GM19351 (cell line): ENCODE data around the gene CLDN18.
A peak's percentile ranks its signal among the peaks of the same experiment; 100 is the strongest.

ENCODE experiments used
- ATAC-seq: cut with Tn5 transposase; IDR thresholded peaks from one replicate; pipeline ENCODE4 v1.9.1; 2021; ENCODE audit warnings: mild to moderate bottlenecking, moderate library complexity; ENCODE audit not compliant: unreplicated experiment

The CLDN18 gene

DNA sequence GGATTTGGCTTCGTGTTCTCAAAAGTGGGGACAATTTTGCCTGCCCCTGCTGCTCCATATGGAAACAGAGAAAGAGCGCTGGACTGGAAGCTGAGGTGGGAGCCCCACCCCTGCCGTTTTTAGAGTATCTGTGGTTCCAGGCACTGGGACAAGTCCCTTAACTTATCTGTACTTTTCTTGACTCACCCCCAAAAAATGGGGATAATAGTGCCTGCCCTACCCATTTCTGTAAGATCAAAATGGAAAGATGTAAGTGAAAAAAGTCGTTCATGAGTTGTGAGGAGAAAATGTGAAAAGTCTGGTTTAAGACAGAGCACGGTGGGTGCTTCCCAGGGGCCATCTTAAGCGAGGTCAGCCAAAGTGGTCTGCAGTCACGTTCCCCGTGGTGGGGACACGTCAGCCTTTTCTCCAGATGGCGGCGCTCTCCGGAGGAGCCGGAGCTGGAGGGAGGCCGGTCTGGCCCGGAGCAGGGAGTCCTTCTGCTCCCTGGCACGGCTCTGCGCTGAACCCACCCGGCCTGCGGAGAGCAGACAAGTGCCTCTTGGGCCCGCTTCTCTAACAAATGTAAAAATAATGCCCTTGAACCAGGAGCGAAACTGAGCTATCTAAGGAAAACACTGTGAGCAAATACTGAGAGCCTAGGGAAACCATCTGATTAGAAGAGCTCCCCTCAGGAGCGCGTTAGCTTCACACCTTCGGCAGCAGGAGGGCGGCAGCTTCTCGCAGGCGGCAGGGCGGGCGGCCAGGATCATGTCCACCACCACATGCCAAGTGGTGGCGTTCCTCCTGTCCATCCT lies at the start of gene CLDN18:
Gene CLDN18 (plus strand): TSS at position 690 of the 797 bp plus-strand sequence. CDS start 61 bp downstream, at position 751.
- ATAC-seq, result no peak

- no peak for ATAC-seq
Measured at GRCh38 chr3:137962251-137962650, 47.7 kb upstream of the CLDN18 start.

DNA sequence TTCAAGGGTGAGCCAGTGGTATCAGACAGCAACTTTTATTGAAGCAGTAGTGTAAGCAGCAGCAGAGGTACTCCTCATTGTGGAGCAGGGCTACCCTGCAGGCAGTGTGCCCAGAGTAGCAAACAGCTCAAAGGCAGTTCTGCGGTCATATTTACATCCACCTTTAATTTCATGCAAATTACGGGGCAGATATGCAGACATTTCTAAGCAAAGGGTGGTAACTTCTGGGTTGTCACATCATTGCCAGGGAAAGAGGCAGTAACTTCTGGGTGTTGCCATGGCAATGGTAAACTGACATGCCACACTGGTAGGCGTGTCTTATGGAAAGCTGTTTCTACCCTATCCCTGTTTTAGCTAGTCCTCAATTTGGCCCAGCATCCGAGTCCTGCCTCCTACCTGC lies 46.5 kb upstream of the CLDN18 start:
- no peak for ATAC-seq

GRCh38 chr3:137970914-137971831 lies 38.8 kb upstream of the CLDN18 start:
- ATAC-seq, result peak; percentile 98

GRCh38 chr3:137972396-137972795 lies 37.6 kb upstream of the CLDN18 start:
- no peak for ATAC-seq

DNA sequence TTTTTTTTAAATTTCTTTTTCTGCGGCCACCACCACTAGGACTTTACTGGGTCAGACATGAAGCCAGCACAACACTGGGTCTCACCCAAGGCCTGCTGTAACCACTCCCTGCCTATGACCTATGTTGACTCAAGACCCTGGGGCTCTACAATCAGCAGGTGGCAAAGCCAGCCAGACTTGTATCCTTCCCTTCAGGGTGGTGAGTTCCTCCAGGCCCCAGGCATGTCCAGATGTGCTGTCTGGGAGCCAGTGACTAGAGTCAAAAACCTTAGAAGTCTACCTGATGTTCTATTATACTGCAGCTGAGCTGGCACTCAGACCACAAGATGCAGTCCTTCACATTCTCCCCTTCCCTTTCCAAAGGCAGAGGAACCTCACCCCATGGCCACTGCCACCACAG lies 31.6 kb upstream of the CLDN18 start:
- ATAC-seq, result no peak

DNA sequence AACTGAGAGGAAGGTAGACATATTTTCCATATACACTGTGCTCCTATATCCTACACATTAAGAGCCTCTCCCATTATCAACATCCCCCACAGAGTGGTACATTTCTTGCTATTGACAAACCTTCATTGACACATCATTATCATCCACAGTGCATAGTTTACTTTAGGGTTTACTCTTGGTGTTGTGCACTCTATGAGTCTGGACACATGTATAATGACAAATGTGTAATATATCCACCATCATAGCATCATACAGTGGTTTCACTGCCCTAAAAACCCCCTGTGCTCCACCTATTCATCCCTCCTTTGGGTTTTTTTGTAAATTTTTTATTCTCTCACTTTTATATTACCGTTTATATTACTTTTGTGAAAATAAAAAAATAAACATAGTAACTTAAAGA lies 22.2 kb upstream of the CLDN18 start:
- ATAC-seq, result peak; percentile 25

GRCh38 chr3:137988152-137988551 lies 21.8 kb upstream of the CLDN18 start:
- peak; percentile 68 for ATAC-seq

DNA sequence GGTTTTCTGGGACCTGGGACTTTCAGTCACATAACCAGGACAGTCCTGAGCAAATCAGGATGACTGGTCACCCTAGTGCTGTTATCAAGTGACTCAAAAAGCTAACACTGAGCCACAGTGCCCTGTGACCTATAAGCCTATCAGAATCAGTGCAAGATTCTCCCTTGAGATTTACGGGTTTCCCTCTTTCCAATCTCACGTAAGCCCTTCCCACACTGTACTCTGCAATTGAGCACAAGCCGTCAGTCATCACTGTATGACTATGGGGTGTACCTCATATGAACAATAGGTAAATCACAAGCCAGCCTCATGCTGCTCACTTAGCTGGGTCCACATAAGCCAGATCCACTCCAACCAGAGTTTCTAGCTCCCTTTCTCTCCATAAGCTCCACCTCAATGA lies 21.0 kb upstream of the CLDN18 start:
- peak; percentile 59 for ATAC-seq

DNA sequence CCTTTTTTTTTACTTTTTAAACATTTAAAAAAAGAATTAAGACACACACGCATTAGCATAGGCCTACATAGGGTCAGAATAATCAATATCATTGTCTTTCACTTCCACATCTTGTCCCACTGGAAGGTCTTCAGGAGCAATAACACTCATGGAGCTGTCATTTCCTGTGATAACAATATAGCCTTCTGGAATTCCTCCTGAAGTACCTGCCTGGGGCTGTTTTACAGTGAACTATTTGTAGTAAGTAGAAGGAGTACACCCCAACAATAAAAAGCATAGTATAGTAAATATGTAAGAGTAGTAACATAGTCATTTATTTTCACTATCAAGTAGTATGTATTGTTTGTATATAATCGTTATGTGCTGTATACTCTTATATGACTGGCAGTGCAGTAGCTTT lies 19.5 kb upstream of the CLDN18 start:
- no peak for ATAC-seq

DNA sequence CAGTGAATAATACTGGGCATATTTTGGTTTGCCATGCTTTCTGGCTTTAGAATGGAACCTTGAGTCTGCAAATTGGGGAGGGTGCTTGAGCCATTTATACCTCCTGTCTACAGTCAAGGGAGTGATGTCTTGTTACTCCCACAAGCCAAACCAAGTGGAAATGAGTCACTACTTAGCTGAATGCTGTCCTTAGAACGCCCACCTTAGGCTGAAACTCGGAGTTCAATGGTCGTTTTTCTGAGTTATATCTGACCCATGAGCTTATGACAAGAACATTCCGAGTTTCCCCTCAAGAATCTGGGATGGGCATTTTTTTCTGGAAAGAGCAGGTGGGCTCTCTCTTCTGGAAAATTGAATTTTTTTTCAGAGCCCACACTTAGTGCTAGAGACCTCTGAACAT lies 17.4 kb upstream of the CLDN18 start:
- ATAC-seq, result no peak

GRCh38 chr3:137998121-137999042 lies 11.6 kb upstream of the CLDN18 start:
- no peak for ATAC-seq

DNA sequence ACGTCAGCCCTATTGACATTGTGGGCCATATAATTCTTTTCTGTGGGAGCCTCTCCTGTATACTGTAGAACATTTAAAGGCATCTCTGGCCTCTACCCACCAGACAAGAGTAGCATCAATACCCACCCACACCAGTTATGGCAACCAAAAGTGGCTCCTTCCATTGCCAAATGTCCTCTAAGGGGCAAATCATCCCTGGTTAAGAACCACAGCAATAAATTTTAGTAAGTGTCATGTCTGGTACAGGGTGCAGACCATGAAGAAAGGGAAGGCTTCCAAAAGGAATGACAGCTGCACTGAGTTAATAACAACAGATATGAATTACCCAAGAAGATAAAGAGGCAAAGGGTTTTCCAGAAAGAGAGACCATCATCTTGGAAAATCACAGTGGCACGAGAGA lies 6.9 kb upstream of the CLDN18 start:
- no peak for ATAC-seq

- ATAC-seq, result no peak
Measured at GRCh38 chr3:138005627-138006026, 4.3 kb upstream of the CLDN18 start.

GRCh38 chr3:138007898-138008297 lies 2.1 kb upstream of the CLDN18 start:
- ATAC-seq, result no peak

DNA sequence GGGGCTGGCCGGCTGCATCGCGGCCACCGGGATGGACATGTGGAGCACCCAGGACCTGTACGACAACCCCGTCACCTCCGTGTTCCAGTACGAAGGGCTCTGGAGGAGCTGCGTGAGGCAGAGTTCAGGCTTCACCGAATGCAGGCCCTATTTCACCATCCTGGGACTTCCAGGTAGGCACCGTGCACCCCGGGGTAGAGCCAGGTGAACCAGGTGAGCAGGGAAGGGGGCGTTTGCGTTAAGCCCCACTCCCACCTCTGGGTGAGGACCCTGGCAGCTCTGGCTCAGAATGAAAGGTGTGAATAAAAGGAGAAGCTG lies 267 bp downstream of the CLDN18 start:
- ATAC-seq, result no peak

- ATAC-seq, result no peak
Measured at GRCh38 chr3:138011722-138012121, 1.8 kb downstream of the CLDN18 start.

- no peak for ATAC-seq
Measured at GRCh38 chr3:138012526-138012925, 2.6 kb downstream of the CLDN18 start.

- no peak for ATAC-seq
Measured at GRCh38 chr3:138016065-138016464, 6.1 kb downstream of the CLDN18 start.

DNA sequence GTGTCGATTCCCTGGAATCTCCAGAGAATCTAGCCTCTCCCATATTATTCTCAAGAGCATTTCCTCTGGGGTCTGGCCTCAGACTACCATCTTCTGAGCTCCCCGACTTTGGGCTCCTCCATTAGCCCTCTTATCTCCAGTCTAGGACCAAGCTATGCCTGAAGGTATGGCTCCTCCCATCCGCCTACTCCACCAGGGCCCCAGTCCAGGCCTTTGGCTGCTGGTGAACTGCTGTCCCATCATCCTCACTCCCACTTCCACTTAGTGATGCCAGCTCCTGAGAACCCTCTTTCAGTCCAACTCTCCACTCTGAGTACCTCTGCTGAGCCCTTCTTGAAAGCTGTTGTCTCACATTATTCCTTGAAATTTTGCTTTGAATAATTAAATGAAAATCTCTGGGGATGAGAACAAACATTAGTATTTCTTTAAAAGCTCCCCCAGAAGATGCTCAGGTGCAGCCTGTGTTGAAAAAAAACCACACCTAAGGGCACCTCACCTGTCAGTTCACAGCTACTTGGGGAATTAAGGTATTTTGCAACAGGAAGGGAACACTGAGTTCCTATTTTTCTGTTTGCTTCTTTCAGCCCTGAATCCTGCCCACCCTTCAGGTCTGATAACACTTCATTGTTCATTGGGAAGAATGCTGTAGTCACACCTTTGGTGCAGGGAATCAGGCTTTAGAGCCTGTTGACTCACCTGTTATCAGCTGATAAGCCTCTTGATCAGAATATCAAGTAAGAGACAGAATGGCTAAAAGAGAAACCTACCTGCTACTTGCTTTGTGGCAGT lies 9.5 kb downstream of the CLDN18 start:
- ATAC-seq, result no peak
